Suppressor macrophage treated with lipopolysaccharide for 4 hours (primary cell): Measurements from ENCODE around the gene GPC6.
"Not testable (repeated sequence)": the region's sequence is repeated elsewhere in the genome, so short reads cannot be mapped to it uniquely, and the experiment has no call there.

ENCODE experiments used
- DNase-seq: peaks from one replicate; pipeline ENCODE4 v3.0.0-alpha.2; 2020

The GPC6 gene

DNA sequence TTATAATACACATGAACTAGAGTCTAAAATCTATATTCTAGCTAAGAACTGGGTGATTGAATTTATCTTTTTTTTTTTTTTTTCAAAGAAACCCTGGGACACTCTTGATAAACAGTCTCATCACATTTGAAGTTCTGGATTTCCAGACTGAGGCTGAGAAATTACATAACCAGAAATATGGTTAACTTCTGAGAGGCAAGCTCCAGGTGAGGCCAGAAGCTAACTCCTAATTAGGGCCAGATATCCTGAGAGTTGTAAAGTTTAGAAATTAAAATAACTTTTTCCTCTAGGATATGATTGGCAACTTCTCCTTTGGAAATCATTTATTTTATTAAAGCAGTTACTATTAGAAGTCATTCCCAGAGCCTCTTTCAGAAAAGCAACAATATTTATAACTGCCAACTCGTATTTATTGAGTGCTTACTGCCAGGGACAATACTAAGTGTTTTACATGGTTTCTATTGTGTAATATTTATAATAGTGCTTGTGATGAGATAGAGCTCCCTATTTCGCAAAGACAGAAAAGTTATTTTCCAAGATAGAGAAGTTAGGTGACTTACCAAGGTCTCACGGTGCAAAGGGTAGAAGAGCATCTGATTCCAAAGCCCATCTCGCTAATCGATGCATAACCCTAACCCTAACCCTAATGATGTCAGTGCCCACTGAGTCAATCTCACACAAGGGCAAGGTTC is 1065.2 kb downstream of the GPC6 start:
- no peak for DNase-seq

DNA sequence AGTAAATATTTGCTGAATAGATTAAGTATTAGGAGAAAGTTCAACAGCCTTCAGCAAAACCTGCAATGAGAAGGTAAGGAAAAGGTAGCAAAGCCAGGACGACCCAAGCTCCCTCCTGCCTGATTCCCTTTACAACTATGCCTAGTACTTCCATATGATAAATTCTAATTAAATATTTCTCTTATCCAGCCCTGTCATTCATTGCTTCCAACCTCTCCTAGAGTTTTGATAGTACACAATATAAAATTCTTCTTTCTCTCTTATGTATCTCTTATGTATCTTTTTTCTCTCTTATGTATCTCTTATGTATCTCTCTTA is 1065.7 kb downstream of the GPC6 start:
- no peak for DNase-seq

DNA sequence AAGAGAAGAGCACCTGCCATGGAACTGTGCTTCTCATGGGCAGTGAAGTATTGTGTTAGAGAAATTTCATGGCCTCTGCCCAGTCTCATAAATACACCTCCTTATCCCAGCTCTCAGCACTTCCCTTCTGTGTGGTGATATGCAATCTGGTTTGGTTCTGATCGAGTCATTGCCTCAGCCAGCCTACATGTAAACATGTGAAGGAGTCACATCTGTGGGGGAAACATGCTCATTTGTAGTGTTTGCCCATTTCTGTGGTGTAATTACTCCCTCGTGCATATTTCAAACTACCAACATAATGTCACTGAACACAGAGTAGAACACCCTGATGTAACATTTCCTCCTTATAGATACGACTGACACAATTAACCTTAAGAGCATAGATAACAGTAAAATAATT is 1069.9 kb downstream of the GPC6 start:
- DNase-seq, result no peak

DNA sequence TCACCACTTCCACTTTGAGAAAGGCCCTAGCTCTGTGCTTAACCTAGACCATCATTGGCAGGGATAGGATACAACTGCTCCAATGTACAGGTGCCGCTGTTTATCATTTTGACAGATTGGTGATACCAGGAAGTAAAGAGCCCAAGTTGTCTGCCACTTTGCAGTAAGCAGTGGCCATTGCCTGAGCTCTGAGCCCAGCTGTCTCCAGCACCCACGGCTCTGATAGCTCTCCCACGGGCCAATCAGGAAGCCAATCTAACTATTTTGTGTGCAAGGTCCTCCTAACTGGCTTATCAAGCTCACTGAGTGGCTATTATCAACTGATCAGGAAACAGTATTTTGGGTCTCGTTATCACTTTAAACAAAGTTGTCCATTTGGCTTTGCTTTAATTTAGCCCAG is 1071.7 kb downstream of the GPC6 start:
- DNase-seq, result no peak

DNA sequence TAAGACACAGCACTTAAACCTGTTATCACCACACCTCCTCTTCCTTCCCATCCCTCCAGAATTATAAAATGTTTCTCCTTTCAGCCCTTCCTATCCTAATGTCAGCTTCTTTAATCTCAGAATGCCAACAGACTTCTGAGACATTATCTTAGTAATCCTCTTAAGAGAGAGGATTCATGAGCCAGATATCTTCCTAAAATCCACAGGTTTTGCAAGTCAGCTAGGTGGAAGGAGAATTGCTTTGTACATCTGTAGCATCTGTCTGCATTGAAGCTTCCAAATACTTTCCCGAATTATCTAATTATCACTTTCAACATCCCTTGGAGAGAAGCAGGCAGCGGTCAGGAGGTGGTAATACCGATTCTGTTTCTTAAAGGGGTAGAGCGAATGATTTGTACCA is 1073.8 kb downstream of the GPC6 start:
- DNase-seq, result no peak

GRCh38 chr13:94301487-94301886 is 1074.9 kb downstream of the GPC6 start:
- no peak for DNase-seq

DNA sequence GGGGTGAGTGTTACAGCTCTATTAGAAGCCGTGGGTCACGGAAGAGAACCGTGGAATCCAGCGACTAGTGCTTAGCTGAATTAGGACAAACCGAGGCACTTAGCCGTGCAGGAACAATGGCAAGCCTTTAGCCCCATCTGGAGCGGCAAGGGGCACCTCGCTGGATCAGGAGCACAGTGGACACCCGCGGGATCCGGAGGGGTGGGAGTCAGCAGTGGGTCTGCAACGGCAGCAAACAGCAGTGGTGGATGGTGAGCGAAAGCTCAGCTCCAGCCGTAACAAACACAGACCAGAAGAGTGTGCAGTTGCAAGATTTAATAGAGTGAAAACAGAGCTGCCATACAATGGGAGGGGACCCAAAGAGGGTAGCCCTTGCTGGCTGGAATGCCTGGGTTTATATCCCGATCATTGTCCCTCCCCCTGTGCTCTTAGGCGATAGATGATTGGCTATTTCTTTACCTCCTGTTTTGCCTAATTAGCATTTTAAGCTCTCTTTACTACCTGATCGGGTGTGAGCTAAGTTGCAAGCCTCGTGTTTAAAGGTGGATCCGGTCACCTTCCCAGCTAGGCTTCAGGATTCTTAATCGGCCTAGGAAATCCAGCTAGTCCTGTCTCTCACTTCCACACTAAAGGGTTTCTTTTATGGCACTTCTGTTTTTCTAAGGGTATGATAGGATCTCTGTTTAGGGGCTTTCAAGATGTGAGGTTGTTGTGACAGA is 1076.4 kb downstream of the GPC6 start:
- not testable (repeated sequence) for DNase-seq

- no peak for DNase-seq
Observed at GRCh38 chr13:94303644-94304174, 1077.1 kb downstream of the GPC6 start.

DNA sequence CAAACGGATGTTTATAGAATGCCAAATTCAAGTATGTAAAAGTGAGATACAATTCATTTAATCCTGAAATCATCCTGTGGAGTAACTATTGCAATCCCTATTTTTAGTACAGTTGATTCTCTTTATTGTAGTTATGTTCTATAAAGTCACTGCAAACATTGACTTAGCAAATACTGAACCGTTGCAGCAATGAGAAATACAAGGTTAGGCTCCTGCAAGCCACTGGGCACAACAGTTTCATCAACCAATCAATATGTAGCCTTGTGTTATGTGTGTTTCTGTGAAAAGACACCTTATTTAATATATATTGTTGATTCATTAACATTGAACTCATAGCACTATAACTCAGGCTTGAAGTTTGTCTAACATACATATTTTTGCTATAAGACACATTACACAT is 1078.4 kb downstream of the GPC6 start:
- no peak for DNase-seq

GRCh38 chr13:94305463-94305862 is 1078.9 kb downstream of the GPC6 start:
- DNase-seq, result no peak

GRCh38 chr13:94305934-94306333 is 1079.3 kb downstream of the GPC6 start:
- DNase-seq, result no peak

DNA sequence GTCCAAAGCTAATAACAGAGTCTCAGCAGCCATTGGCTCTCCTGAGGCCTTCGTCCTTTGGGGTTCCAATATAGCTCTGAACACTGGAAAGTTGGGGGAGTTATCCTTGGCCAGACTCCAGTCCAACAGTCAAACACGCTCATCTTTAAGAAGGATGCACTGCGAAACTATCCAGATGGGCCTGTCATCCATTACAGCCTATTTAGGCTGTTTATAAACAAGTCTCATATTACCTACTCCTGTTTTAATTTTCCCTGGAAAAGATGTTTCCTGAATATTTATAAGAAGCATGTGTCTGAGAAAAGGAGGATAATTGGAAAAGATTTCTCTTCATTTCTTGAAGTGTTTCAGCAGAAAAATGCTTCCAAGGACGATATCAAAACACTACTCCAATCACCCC is 1082.2 kb downstream of the GPC6 start:
- DNase-seq, result no peak

- no peak for DNase-seq
Observed at GRCh38 chr13:94309576-94309975, 1083.0 kb downstream of the GPC6 start.

- no peak for DNase-seq
Observed at GRCh38 chr13:94309997-94310855, 1083.6 kb downstream of the GPC6 start.

DNA sequence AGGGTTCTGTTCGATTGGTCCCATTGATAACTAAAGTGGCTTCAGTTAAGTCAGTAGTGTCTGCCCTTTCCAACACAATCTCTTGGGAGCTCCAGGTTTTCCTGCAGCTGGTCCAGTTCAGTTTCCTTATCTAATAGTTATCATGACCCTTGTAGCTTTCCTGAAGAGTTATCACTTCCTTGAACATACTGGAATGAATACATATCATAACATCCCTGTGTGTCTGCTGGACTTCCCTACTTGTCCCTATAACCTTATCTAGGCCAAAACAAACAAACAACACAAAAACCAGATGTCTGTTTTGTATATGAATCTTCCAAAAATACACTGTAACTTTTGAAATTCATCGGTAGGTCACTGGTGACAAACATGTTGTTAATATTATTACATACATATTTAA is 1085.3 kb downstream of the GPC6 start:
- DNase-seq, result no peak

DNA sequence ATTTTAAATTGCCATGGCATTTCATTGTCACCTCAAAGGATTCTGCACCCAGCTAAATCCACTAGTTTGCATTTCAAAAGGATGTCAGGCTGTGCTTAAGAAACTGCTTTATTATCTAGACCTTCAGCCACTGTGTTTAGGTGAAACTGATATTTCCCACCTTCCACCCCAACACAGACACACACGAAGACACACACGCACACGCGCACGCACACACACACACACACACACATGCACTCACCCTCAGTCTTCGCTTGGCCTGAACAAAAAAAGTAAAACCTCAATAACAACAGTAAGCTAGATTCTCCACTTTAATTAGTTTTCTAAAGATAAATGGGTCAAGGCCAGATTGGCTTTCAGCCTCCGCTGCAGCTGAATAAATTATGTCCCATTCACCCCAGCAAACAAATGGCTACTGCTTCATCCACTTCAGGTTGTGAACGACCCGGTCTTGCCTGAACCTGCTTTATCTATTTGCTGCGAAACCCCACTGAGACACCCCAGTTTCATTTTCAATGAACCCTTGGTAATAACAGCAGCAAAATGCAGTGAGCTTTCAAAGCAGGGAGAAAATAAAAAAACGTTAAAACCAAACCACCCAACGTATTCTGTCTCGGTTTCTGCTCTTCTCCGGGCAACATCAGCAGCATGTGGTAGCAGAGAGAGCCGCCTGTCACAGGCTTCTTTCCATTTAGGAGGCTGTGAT is 1086.1 kb downstream of the GPC6 start:
- no peak for DNase-seq

- no peak for DNase-seq
Observed at GRCh38 chr13:94313321-94313910, 1086.8 kb downstream of the GPC6 start.

DNA sequence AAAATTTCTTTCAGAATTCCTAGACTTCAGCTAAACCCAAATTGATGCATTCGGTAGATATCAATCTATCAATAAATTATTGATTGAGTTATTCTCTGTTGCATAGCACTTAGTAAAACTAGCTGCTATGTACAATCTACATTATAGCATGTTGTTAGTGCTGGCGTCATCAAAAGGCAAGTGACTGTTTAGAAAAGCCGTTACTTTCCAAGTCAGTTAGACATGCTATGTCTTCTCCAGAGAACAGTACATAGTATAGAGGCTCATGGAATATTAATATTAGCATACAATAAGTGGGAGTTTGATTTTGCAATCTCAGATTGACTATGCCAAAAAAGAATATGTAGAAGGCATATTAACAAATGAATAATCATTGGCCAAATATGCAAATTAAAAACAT is 1087.3 kb downstream of the GPC6 start:
- DNase-seq, result no peak

DNA sequence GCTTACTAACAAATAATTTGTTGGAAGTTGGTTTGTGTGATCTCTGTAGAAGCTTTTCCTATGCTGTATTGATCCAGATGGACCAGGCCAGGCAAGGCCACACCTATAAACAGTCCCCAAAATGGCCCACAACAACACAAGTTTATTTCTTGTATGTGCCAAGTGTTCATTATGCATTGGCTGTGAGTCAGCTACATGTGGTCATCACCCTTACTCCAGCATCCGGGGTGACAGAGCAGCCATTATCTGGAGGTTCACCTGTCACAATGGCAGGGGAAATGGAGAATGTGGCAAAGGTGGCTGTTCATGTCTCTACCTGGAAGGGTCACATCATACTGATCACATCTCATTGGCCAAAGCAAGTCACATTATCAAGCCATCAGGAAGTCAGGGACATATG is 1088.6 kb downstream of the GPC6 start:
- no peak for DNase-seq

- no peak for DNase-seq
Observed at GRCh38 chr13:94317063-94317491, 1090.5 kb downstream of the GPC6 start.

GRCh38 chr13:94318418-94318817 is 1091.8 kb downstream of the GPC6 start:
- DNase-seq, result no peak

GRCh38 chr13:94319501-94319900 is 1092.9 kb downstream of the GPC6 start:
- no peak for DNase-seq
